K562 (cell line): Measurements from ENCODE around the gene GNGT2. TPM values are rescaled to one million over a fixed set of nuclear protein-coding genes. Genes with fewer than 3 reads are reported as not detected.

Experiments used
- ARID3A ChIP-seq: IDR thresholded peaks from 2 replicates; pipeline ENCODE4 v1.6.1; 2012; ENCODE audit warnings: low read depth, low read length, improper control_type of control experiment, borderline replicate concordance
- CC2D1A ChIP-seq: fragments of 450-650 bp; IDR thresholded peaks from 2 replicates; pipeline ENCODE4 v1.6.1; 2017; ENCODE audit warnings: mild to moderate bottlenecking
- FUS ChIP-seq: fragments of 200-400 bp; formaldehyde crosslinking; optimal IDR thresholded peaks from 2 replicates; pipeline ENCODE3; 2017; ENCODE audit warnings: low read depth, low read length
- HLTF ChIP-seq: fragments of 450-650 bp; IDR thresholded peaks from 2 replicates; pipeline ENCODE4 v1.6.1; 2016
- MTA1 ChIP-seq: fragments of 450-650 bp; IDR thresholded peaks from 2 replicates; pipeline ENCODE4 v1.6.1; 2017; ENCODE audit warnings: borderline replicate concordance
- NFYB ChIP-seq: IDR thresholded peaks from 2 replicates; pipeline ENCODE4 v1.6.1; 2011; ENCODE audit warnings: mild to moderate bottlenecking, moderate library complexity; ENCODE audit not compliant: insufficient read length; ENCODE audit errors: extremely low read depth
- POLR3G ChIP-seq: IDR thresholded peaks from 2 replicates; pipeline ENCODE4 v1.6.1; 2011; ENCODE audit not compliant: insufficient read length, insufficient replicate concordance; ENCODE audit errors: extremely low read depth
- SMARCE1 ChIP-seq: fragments of 450-650 bp; IDR thresholded peaks from 2 replicates; pipeline ENCODE4 v1.7.1; 2016; ENCODE audit warnings: mild to moderate bottlenecking
- SOX6 ChIP-seq: fragments of 450-650 bp; IDR thresholded peaks from 2 replicates; pipeline ENCODE4 v1.6.1; 2014; ENCODE audit warnings: mild to moderate bottlenecking
- TAL1 ChIP-seq: fragments of 450-650 bp; IDR thresholded peaks from 2 replicates; pipeline ENCODE4 v1.6.1; 2016; ENCODE audit warnings: mild to moderate bottlenecking
- ZNF24 ChIP-seq: fragments of 450-650 bp; IDR thresholded peaks from 2 replicates; pipeline ENCODE4 v1.6.1; 2016
- polyA plus RNA-seq, 8 experiments: library from polyadenylated mRNA; depleted of rRNA in 4 of 8; stranded (reverse) in 5 of 8; unstranded in 3 of 8; fragments of >200 nt; fragmentation: Nextera tagmentation in 2 of 8; fragmentation: Illumina TruSeq in 1 of 8; extraction: Ambion mirVana in 2 of 8; extraction: Trizol in 1 of 8; gene quantifications; 2 replicates each; pipeline versions ENCODE4 v1.2.1 to v1.2.3, GENCODE V29; 2011 to 2014; ENCODE audit warnings: inconsistent platforms in 1 of 8, missing spikeins in 1 of 8
- total RNA-seq, 7 experiments: library from RNA; depleted of rRNA in 6 of 7; stranded (reverse); fragments of >200 nt in 6 of 7; fragmentation: Illumina TruSeq in 2 of 7; extraction: Trizol in 2 of 7; gene quantifications; 2 replicates each; pipeline versions ENCODE4 v1.2.1 to v1.2.3, GENCODE V29; 2011 to 2021; ENCODE audit warnings: low replicate concordance in 1 of 7
- TF ChIP-seq, protein P1 (sequence below), 2 experiments: fragments of 450-650 bp; conservative IDR thresholded peaks; 2 replicates each; pipeline ENCODE4 v1.6.1; 2017; ENCODE audit warnings: mild to moderate bottlenecking in 2 of 2, moderate library complexity in 2 of 2
- TF ChIP-seq, protein P2 (sequence below), 2 experiments: fragments of 450-650 bp; formaldehyde crosslinking in 1 of 2; IDR thresholded peaks; 2 replicates each; pipeline versions ENCODE4 v1.4.0 to v1.6.1; 2014 to 2020; ENCODE audit warnings: mild to moderate bottlenecking in 2 of 2, borderline replicate concordance in 1 of 2, low read depth in 1 of 2

Gene GNGT2
- total and polyA plus RNA-seq, 9 of the 15 experiments (the other 6 are each of a cell fraction or from before 2014, with no cell fraction given) = not detected

DNA sequence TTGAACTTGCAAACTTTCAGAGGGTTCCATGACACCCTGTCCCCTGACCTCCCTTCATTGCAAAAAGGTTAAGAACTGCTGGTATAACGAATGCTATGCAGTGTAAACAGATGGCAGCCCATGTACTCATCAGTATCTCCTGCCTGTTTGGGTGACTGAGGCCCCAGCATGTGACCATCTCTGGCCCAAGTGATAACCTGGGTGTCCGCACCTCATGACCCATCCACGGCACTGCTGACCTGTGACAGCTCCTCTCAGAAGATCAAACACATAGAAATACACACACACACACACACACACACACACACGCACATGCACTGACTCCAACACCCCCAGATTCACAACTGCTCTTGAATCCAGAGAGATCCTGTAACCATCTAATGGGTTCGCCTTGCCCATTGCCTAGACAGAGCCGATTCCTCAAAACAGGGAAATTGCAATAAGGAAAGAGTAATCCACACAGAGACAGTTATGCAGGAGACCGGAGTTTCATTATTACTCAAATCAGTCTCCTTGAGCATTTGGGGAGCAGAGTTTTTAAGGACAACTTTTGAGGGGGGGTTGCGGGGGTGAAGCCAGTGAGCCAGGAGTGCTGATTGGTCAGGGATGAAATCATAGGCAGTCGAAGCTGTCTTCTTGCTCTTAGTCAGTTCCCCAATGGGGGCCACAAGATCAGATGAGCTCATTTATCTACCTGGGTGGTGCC is 31.5 kb upstream of the GNGT2 start (continued):
- TF ChIP-seq NFYB = peak; percentile 35
- TF ChIP-seq TAL1 = peak; percentile 52; the same call in 1 of the 2 replicates
- TF ChIP-seq SOX6 = 0 out of 2 replicates have a peak, but pooled peaks have one; percentile 31
- peak; percentile 73; the same call in 1 of the 2 replicates for TF ChIP-seq CC2D1A
- TF ChIP-seq, protein P1, sequence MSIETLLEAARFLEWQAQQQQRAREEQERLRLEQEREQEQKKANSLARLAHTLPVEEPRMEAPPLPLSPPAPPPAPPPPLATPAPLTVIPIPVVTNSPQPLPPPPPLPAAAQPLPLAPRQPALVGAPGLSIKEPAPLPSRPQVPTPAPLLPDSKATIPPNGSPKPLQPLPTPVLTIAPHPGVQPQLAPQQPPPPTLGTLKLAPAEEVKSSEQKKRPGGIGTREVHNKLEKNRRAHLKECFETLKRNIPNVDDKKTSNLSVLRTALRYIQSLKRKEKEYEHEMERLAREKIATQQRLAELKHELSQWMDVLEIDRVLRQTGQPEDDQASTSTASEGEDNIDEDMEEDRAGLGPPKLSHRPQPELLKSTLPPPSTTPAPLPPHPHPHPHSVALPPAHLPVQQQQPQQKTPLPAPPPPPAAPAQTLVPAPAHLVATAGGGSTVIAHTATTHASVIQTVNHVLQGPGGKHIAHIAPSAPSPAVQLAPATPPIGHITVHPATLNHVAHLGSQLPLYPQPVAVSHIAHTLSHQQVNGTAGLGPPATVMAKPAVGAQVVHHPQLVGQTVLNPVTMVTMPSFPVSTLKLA (conservative IDR thresholded peaks at IDR 0.05) = peak; percentile 27 to 60; a peak in 2 of 4 replicates
- no peak for TF ChIP-seq ARID3A
- TF ChIP-seq MTA1 = peak; percentile 57; the same call in 1 of the 2 replicates
- no peak for TF ChIP-seq POLR3G
- TF ChIP-seq HLTF = peak; percentile 33; the same call in 1 of the 2 replicates
- no peak for TF ChIP-seq FUS
- 0 out of 2 replicates have a peak, but pooled peaks have one; percentile 34 for TF ChIP-seq SMARCE1
- TF ChIP-seq, protein P2, sequence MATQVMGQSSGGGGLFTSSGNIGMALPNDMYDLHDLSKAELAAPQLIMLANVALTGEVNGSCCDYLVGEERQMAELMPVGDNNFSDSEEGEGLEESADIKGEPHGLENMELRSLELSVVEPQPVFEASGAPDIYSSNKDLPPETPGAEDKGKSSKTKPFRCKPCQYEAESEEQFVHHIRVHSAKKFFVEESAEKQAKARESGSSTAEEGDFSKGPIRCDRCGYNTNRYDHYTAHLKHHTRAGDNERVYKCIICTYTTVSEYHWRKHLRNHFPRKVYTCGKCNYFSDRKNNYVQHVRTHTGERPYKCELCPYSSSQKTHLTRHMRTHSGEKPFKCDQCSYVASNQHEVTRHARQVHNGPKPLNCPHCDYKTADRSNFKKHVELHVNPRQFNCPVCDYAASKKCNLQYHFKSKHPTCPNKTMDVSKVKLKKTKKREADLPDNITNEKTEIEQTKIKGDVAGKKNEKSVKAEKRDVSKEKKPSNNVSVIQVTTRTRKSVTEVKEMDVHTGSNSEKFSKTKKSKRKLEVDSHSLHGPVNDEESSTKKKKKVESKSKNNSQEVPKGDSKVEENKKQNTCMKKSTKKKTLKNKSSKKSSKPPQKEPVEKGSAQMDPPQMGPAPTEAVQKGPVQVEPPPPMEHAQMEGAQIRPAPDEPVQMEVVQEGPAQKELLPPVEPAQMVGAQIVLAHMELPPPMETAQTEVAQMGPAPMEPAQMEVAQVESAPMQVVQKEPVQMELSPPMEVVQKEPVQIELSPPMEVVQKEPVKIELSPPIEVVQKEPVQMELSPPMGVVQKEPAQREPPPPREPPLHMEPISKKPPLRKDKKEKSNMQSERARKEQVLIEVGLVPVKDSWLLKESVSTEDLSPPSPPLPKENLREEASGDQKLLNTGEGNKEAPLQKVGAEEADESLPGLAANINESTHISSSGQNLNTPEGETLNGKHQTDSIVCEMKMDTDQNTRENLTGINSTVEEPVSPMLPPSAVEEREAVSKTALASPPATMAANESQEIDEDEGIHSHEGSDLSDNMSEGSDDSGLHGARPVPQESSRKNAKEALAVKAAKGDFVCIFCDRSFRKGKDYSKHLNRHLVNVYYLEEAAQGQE (IDR thresholded peaks at IDR 0.05; ENCODE audit: borderline replicate concordance) = 0 out of 2 replicates have a peak, but pooled peaks have one; percentile 4
- TF ChIP-seq, protein P2 (CRISPR knock-in tag; IDR thresholded peaks at IDR 0.05; ENCODE audit: low read depth) = no peak
- 0 out of 2 replicates have a peak, but pooled peaks have one; percentile 41 for TF ChIP-seq ZNF24
